LNCAP (cell line): ENCODE data around the gene C1QTNF12.

ENCODE experiments used
- CTCF ChIP-seq: fragments of 450-650 bp; IDR thresholded peaks from 2 replicates; pipeline ENCODE4 v1.5.1; 2017; ENCODE audit warnings: mild to moderate bottlenecking

C1QTNF12 gene

DNA sequence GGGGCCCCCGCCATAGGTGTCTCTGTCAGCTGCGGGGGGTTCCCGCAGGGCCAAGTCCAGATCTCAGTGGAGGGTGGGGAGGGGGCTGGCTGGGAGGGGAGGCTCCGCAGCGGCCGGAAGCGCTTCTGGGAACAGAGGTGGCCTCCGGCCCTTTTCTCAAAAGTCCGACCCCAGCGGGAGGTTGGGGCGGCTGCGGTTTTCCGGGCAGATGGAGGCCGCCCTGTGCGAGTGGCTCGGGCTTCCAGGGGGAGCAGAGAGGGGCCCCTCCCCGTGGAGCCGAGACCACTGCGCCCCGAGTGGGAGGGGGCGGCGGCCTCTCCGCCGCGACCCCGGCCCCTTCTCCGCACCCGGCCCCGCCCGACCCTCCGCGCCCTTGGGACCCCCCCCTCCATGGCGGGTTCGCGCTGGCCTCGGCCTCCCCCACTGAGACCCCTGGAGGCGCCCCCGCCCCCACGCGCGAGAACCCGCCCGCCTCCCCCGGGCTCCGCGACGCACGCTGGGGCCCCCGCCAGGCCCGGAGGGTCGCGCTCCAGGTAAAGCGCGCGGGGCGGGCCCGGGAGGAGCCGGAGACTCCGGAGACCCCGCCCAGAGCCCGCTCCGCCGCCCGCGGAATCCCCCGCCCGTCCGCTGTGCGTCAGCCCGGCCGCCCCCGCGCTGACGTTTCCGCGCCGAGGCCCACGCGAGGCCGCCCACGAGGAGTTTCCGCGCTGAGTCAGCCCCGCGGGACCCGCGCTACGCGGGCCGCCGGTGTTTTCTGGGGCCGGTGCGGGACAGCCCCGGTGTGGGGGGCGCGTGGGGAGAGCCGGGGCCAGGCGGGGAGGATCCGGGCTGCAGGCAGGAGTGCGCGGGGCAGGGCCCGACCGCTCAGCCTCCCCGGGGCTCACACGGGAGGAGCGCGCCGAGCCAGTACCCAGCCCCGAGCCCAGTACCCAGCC lies 45.4 kb downstream of the C1QTNF12 start:
- no peak for TF ChIP-seq CTCF

- no peak for TF ChIP-seq CTCF
These were observed 46.3 kb downstream of the C1QTNF12 start for GRCh38 chr1:1199961-1200875.

DNA sequence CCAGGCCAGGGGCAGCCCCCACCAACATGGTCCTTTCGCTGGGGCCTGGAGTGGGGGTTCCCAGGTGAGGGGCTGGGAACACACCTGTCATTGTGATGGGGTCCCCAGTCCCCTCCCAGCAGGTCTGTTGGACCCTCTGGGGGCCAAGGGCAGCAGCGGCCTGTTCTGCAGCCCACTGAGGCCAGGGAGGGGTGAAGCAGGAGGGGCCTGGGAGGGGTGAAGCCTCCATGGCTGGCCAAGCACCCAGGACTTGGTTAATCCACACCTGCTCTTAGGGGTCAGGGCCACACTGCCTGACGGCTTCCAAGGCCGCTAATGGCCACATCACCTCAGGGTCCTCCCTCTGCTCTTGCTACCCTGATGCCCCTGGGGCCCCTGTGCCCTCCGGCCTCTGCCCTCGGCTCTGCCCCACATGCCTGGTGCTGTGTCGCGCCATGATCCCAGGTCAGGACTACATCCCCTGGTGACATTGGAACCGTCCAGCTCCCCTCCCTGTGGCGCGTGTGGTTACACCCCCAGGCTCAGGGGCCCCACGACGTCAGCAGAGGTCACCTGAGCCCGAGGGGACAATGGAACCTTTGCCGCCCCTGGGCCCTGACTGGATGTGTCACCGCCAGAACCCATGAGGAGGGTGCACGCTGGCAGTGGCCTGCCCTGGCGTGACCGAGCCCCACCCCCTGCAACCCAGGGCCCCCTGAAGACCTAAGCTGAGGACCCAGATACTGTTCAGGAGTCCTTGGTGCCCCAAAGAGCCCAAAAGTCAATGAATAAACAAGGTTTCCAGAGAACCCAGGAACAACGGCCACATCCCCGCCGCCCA lies 47.2 kb downstream of the C1QTNF12 start:
- TF ChIP-seq CTCF: no peak

DNA sequence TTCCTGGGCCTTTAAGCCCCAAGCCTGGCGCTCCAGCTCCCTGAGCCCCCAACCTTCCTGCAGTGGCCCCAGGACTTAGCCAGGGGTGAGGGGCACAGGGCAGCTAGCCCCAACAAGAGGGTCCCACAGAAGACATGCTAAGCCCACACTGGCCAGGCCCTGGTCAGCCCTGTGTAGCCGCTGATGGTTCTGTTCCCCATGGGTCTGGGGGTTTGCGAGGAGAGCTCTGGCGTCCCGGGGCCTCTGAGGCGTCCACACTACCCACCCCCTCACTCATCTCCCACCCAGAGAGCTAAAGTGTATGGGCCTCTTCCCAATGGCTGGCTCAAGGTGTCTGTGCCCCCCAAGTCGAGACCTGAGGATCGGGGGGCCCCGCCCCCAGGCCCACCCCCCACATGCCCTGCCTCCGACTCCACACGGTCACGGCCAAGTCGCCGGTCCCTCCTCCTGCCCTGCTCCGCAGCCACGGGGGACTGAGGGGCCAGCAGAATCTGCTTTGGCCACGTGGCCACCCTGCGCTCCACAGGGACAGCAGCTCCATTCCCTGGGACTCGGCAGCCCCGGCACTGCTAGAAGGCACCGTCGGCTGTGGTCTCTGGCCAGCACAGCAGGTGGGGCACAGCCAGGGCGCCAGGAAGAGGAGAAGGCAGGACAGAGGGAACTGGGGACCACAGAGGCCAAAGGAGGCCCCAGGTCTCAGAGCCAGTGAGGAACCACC lies 47.9 kb downstream of the C1QTNF12 start:
- no peak for TF ChIP-seq CTCF

DNA sequence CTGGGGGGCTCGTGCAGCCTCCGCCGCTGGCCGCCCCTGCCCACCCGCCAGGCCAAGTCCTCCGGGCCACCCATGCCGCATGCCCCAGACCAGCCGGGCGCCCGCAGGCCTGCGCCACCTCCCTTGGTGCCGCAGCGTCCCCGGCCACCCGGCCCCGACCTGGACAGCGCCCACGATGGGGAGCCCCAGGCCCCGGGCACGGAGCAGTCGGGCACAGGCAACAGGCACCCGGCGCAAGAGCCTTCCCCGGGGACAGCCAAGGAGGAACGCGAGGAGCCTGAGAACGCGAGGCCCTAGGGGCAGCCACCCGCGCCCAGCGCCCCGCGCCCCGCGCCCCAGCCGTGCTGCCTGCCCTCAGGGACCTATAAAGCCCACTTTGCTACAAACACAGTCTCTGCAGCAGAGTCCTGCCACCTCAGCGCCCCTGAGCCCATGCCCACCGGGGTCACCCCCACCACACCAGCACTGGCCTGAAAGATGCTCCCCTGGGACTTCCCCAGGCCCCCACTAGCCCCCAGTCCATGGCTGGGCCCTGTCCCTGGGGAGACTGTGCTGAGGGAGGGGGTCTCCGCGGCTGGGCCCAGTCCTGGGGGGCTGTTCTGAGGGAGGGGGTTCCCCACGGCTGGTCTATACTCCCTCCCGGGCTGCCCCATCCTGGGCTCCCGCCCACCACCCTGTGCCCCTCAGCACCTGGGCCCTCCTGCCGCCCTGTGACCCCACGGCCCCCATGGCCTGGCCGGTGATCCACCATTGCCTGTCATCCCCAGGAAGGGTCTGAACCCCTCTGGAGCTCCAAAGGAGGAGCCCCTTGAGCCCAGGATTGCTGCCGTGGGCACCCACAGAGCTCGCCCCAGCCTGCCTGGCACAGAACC lies 48.7 kb downstream of the C1QTNF12 start:
- TF ChIP-seq CTCF: no peak

DNA sequence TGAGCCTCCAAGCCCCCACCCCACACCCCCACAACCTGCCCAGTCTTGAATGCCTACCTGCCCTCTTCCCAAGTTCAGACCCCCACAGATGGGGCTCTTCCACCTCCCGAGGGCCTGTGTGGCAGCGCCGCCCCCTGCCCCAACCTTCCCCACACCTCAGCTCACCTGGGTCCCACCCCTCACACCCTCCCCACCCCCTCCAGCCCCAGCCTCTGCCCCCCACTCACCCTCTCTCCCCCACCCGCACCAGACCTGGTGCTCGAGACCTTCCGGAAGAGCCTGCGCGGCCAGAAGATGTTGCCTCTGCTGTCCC lies 49.4 kb downstream of the C1QTNF12 start:
- TF ChIP-seq CTCF: no peak
